Stimulated activated CD4-positive, alpha-beta T cell treated with anti-CD3 and anti-CD28 coated beads, Interleukin-1b, Interleukin-23, amount 100 ng/mL, for 4 hours (primary cell): Measurements from ENCODE around the gene TACO1.

Experiments
- DNase-seq, 2 donors: peaks; one replicate each; pipeline ENCODE4 v3.0.0-alpha.2; 2020; ENCODE audit warnings: low read depth in 2 of 2

Gene TACO1

DNA sequence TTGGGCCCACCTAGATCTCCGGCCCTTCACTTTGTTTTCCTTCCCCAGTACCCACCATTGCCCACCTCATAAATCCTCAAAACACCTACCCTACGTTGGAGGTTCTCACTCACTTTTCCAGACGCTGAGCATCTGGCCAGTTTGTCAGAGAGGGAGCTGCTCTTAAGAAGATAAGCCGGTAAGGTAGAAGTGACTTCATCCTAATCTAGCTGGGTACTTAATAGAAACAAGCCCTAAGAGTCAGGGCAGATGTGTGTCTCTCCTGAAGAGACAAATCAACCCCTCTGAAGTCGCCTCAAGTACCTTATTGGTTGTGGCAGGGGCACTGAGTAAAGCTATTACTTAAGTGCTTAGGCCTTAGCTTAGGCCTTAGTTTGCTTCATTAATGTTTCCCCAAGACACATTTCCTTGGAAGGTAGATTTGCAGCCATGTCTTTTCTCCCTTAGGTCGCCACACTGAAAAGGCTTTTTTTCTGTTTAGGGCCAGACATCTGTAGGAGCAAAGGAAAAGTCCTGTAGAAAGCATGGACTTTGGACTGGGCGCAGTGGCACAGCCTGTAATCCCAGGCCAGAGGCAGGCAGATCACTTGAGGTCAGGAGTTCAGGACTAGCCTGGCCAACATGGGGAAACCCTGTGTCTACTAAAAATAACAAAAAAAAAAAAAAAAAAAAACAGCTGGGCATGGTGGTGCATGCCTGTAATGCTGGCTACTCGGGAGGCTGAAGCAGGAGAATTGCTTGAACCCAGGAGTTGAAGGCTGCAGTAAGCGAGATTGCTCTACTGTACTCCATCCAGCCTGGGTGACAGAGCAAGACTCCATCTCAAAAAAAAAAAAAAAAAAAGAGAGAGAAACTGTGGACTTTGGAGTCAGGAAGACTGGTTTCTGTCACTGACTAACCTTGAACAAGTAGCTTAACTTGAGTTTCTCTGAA lies 1.0 kb downstream of the TACO1 start:
- DNase-seq = no peak

DNA sequence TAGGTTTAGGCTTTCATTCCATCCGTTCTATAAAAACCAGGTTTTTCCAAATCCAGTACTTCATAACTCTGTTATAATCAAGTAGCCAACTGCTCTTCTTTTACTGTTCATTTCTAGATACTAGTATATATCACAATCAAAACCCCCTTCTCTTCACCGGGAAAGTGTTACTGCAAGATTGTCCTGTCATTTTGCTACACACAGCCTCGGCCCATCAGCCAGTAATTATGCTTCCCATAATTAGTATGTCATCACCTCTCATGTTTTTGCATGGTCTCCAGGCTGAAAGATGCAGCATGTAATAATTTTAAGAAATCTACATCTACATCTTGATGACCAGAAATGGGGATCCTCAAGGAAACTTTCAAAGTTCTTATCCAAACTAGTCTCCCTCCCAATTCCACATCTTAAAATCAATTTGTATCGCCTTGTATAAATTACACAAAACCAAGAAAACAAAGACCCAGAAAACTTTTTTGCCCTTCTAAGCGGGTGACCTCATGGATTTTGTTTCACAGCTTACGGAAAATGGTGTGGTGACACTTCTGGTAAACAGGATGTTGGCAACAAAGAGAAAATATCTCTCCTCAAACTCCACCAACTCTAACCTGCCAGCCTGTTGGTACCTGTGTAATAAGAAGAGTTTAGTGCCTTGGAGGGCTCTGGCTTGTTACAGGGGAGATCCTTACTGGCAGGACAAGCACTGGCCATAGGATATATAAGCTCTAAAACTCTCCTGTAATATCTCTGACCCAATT lies 9.3 kb downstream of the TACO1 start:
- no peak for DNase-seq

GRCh38 chr17:63610854-63611253 lies 10.2 kb downstream of the TACO1 start:
- no peak for DNase-seq

GRCh38 chr17:63611354-63611753 lies 10.7 kb downstream of the TACO1 start:
- no peak for DNase-seq

DNA sequence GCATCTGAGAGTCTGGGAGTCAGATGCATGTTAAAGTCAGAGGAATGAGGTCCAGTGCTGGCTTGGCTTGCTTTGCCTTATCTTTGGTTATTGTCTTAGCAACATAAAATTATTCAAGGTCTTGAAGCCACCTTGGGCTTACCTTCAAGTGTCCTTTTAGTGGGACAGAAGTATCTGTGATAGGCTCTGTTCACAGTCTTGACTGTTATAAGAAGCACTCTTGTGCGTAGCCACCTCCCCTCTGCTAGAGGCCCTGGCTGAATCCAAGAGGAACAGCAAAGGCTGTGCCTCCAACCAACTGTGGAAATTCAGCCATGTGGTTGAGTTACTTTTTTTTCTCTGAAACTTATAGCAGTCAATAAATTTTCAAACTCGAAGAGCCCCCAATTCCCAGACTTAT lies 13.0 kb downstream of the TACO1 start:
- DNase-seq = no peak

- DNase-seq = no peak
These were observed 20.6 kb downstream of the TACO1 start for GRCh38 chr17:63621229-63621683.

- peak; percentile 92 to 94 for DNase-seq
These were observed 21.2 kb downstream of the TACO1 start, which contains the start of gene MAP3K3 for GRCh38 chr17:63621684-63622573. MAP3K3 (plus strand) TSS chr17:63622417; CDS start chr17:63622760, 343 bp downstream.

DNA sequence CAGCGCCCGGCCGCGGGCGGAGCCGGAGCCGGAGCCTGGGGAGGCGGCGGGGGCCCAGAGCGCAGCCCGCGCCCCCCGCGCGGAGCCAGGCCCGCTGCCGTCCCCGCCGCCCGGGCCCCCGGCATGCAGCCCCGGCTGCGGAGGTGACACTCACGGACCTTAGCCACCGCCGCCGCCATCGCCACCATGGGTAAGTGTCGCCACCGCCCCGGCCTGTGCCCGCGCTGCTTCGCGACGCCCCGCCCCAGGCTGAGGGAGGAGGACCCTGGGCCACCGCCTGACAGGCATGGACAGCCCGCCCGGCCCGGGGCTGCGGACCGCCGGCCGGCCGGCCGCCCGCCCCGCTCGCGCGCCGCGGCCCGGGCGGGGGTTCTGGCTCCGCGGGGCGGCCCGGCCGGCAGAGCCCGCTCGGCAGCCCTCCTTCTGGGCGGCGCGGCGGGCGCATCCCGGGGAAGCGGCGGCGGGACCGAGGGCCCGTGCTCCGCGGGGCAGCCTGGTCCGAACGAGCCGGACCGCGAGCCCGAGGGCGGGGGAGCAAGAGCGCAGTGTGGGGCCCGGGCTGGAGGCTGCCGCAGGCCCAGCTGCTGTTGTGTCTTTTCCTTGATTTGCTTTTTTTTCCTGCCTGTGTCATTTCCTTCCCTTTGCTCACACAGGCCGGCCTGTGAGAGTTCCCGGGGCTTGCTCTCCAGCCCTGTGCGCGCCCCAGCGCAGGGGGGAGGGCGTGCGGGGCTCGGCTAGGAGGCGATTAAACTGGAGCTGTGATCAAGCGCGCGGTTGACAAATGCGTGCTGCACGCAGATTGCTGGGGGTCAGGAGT lies 22.1 kb downstream of the TACO1 start:
- DNase-seq = peak in 1 of 2 donors; percentile 55

GRCh38 chr17:63623786-63624530 lies 23.3 kb downstream of the TACO1 start:
- no peak for DNase-seq

GRCh38 chr17:63624531-63624880 lies 23.8 kb downstream of the TACO1 start:
- no peak for DNase-seq

DNA sequence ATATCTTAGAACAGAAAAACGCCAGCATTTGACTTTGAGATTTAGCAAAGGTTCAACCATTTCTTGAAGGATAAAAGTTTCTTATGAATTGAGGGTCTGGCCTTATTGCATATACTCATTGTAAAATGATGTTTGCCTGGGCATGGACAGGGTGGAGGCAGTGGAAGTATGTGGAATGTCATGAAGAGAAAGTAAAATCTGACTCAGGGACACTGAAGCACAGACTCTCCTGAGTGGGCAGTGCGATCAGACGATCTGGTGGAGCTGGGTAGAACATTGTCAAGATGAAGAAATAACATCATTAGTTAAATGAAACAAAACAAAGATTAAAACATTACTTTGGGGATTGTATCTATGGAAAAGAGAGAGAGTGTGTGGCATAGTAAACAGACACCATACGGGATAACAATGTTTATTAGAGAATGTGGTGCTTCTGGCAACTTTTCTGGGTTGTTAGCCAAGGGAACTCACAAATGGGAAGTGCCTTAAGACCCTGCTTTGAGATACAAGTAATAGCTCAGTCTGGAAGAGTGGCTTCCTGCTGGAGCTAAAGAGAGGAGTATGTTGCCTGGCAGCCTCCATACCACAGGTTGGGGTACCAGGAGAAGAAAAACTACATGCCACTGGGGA lies 26.0 kb downstream of the TACO1 start:
- DNase-seq = no peak

- no peak for DNase-seq
These were observed 28.9 kb downstream of the TACO1 start for GRCh38 chr17:63629627-63630026.

- DNase-seq = no peak
These were observed 30.4 kb downstream of the TACO1 start for GRCh38 chr17:63631062-63631461.

- no peak for DNase-seq
These were observed 30.9 kb downstream of the TACO1 start for GRCh38 chr17:63631626-63632025.

DNA sequence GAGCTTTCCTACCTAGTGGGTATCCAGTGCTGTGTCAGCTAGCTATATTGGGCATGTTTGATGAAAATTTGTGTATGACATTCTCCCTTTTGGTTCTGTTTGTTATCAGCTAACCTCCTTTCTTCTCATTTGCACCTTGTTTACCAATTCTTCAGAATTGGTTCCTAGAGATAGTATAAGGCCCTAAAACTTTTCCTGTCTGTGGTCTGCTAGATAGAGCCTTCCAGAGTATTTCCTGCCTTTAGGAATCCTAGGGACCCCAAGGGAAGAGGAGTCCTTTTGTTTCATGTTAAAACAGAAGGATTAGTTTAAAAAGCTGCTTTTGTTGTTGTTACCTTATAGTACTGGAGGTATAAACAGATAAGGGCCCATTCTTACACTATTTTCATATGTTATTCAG lies 33.0 kb downstream of the TACO1 start:
- DNase-seq = no peak

GRCh38 chr17:63634163-63634562 lies 33.5 kb downstream of the TACO1 start:
- DNase-seq = no peak

DNA sequence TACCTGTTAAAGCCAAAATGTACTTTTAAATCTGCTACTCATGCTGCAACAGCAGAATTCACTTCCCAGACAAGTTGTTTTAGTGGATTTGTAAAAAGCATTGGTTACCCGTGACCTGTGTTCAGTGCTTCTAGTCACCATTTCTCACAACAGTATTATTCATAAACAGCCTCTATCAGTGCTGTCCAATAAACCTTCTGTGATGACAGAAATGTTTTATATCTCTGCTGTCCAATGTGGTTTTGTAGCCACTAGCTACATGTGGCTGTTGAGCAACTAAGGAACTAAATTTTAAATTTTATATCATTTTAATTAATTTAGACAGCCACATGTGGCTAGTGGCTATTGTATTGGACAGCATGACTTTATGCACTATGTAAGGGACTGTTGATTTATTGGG lies 34.1 kb downstream of the TACO1 start:
- no peak for DNase-seq

DNA sequence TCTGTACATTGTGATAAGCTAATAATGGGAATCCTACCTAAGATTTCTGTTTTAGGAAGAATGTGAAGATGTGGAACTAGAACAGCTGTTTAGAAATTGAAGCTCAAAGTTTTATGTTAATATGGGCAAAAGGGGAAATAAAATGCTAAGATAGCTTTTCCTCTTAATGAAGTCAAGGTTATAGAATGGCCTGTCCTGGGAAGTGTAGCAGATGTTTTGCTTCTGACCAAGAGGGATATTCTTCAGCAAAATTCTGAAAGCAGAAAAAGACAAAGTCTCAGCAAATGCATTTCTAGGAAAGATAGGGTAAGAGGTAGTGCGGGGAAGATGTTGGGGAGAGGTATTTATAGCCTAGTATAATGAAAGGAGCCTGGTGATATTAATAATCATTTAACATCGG lies 34.6 kb downstream of the TACO1 start:
- DNase-seq = no peak

DNA sequence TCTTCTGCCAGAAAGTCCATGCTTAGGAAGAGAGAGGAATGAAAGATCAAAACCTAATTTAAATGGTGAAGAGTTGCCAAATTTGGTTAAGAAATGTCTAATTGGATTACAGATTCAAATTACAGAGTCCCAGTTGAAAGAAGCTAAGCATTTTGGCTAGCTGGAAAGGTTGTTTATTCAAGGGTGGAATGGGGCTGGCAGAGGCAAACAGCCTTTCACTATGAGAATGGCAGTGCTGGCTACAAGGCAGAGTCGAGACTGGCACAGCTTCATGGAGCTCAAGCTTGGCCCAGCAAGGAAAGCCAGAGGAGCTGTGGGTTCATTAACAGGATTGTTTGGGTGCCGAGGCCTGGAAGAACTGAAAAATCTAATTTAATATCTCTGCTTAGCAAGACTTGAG lies 35.1 kb downstream of the TACO1 start:
- DNase-seq = no peak

GRCh38 chr17:63639125-63639524 lies 38.4 kb downstream of the TACO1 start:
- no peak for DNase-seq
